ENCODE results near the gene RCAN2. TPM values are rescaled to one million over a fixed set of nuclear protein-coding genes. Genes with fewer than 3 reads are reported as not detected.

Gene RCAN2
- total and polyA plus RNA-seq, 4 donors, result 4.5 to 16.7 (median 4.8) TPM

DNA sequence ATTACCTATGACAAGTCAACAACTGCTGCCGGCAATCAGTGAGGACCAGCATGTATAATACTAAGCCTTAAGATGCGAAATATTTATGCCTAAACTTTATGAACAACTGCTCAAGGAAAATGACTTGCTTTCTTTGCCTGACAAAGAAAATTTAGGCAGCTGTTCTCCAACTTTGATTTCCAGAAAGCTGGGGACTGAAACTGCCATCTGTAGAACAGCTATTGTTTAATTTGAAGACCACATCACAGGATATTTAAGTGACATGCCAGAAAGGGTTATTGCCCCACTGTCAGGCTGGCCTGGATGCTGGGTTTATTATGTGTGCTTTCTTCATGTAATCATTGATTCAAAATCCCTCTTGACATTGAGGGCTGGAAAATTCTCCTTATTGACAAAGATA lies 166.5 kb downstream of the RCAN2 start:
- Histone ChIP-seq H3K4me1 (ENCODE audit: control insufficient read depth in 5 of 5, insufficient read depth in 5 of 5, low read length in 5 of 5) (peaks cover 0 to 48% (median 5%) of the 10 kb centered on the region in 5 donors), H3K27me3 (ENCODE audit: control insufficient read depth in 3 of 3, insufficient read depth in 3 of 3, low read length in 2 of 3) (no peaks in the 10 kb centered on the region), H3K4me3 (no peak overlapping the region), H3K9me3 (ENCODE audit: control insufficient read depth in 4 of 4, insufficient read depth in 3 of 4, low read length in 3 of 4) (no peaks in the 10 kb centered on the region), H3K9ac (ENCODE audit: insufficient read depth in 1 of 2, low read length in 2 of 2) (no peak overlapping the region), H3K36me3 (ENCODE audit: control insufficient read depth in 4 of 4, insufficient read depth in 4 of 4, low read length in 4 of 4) (no peaks in the 10 kb centered on the region), H3K27ac (ENCODE audit: low read depth in 1 of 2, low read length in 1 of 2) (no peak overlapping the region)
- DNase-seq (no peak), ATAC-seq (ENCODE audit: insufficient read depth, low FRiP score) (no peak)
- WGBS, 2 donors, result 93 to 95% methylated on average over 2 of the region's 2 CpGs
- TF ChIP-seq, protein P1, sequence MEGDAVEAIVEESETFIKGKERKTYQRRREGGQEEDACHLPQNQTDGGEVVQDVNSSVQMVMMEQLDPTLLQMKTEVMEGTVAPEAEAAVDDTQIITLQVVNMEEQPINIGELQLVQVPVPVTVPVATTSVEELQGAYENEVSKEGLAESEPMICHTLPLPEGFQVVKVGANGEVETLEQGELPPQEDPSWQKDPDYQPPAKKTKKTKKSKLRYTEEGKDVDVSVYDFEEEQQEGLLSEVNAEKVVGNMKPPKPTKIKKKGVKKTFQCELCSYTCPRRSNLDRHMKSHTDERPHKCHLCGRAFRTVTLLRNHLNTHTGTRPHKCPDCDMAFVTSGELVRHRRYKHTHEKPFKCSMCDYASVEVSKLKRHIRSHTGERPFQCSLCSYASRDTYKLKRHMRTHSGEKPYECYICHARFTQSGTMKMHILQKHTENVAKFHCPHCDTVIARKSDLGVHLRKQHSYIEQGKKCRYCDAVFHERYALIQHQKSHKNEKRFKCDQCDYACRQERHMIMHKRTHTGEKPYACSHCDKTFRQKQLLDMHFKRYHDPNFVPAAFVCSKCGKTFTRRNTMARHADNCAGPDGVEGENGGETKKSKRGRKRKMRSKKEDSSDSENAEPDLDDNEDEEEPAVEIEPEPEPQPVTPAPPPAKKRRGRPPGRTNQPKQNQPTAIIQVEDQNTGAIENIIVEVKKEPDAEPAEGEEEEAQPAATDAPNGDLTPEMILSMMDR (IDR thresholded peaks at IDR 0.05; ENCODE audit: control extremely low read depth, extremely low read depth), result no peak

DNA sequence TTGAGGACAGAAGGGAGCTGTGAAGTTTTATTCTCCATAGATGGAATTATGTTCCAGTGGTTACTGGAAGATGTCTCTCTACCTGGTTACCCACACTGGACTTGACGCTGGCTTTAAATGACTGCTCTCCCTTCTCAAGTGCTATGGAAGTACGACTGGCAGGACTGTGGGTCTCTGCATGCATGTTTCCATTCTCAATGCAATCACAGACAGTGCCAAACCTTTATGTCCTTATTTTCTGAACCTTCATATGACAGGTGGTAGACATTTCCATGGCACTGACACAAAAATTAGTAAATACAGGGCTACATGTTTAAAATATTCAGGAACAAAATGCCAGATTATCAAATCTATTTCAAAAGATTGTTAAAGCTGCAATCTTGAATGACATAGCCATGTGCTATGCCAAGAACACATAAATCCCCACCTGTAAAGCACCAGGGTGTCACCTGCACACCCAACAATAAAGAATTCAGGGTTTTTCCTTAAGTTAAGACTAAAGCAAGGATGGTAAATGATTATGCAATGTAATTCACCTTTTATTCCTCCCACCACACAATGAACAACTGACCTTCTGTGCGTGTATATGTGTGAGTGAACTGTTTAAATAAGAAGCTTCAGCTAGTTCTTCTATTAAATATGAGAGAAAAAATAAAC lies 167.2 kb downstream of the RCAN2 start:
- Histone ChIP-seq H3K4me3 (no peak overlapping the region), H3K36me3 (ENCODE audit: control insufficient read depth in 4 of 4, insufficient read depth in 4 of 4, low read length in 4 of 4) (no peaks in the 10 kb centered on the region), H3K27me3 (ENCODE audit: control insufficient read depth in 3 of 3, insufficient read depth in 3 of 3, low read length in 2 of 3) (no peaks in the 10 kb centered on the region), H3K27ac (ENCODE audit: low read depth in 1 of 2, low read length in 1 of 2) (no peak overlapping the region), H3K4me1 (ENCODE audit: control insufficient read depth in 5 of 5, insufficient read depth in 5 of 5, low read length in 5 of 5) (peaks cover 0 to 41% (median 5%) of the 10 kb centered on the region in 5 donors), H3K9ac (ENCODE audit: insufficient read depth in 1 of 2, low read length in 2 of 2) (no peak overlapping the region), H3K9me3 (ENCODE audit: control insufficient read depth in 4 of 4, insufficient read depth in 3 of 4, low read length in 3 of 4) (no peaks in the 10 kb centered on the region)
- TF ChIP-seq, protein P1 (IDR thresholded peaks at IDR 0.05; ENCODE audit: control extremely low read depth, extremely low read depth), result no peak
- 85 to 89% methylated on average over 3 of the region's 3 CpGs for WGBS, 2 donors
- no peak for ATAC-seq (ENCODE audit: insufficient read depth, low FRiP score)
- DNase-seq, result no peak

DNA sequence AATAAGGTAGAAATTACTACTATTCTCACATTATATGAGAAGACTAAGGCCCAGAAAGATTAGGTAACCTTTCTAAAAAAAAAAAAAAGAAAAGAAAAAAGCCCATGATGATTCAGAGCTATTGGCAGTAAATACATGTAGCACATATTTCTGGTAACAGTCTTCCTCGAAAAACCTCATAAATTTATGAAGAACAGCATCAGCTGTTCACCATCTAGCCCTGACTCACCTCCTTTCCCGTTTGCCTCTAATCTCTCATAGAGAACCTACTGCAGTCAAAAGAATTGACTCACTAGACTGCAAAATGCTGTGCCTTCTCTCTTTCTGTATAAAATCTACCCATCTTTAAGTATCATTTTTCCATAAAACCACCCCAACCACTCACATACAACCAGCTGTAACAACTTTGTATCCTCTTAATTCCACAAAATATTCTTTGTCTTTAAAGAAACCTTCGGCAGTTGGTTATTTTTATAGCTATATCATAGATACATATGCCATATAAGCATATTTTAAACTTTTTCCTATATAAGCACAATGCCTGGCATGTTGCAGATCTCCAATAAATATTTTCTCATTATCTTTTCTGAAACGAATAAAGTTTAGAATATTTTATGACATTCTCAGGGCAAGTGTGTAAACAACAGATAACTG lies 167.8 kb downstream of the RCAN2 start:
- no peak overlapping the region for H3K9ac ChIP-seq (ENCODE audit: insufficient read depth in 1 of 2, low read length in 2 of 2)
- 55 to 62% methylated on average over 4 of the region's 4 CpGs for WGBS, 2 donors
- H3K4me1 ChIP-seq (ENCODE audit: control insufficient read depth in 5 of 5, insufficient read depth in 5 of 5, low read length in 5 of 5), result peaks cover 0 to 35% (median 5%) of the 10 kb centered on the region in 5 donors
- H3K27me3 ChIP-seq (ENCODE audit: control insufficient read depth in 3 of 3, insufficient read depth in 3 of 3, low read length in 2 of 3), result no peaks in the 10 kb centered on the region
- H3K9me3 ChIP-seq (ENCODE audit: control insufficient read depth in 4 of 4, insufficient read depth in 3 of 4, low read length in 3 of 4), result no peaks in the 10 kb centered on the region
- TF ChIP-seq, protein P1 (IDR thresholded peaks at IDR 0.05; ENCODE audit: control extremely low read depth, extremely low read depth), result no peak
- ATAC-seq (ENCODE audit: insufficient read depth, low FRiP score) (no peak), DNase-seq (no peak)
- H3K36me3 ChIP-seq (ENCODE audit: control insufficient read depth in 4 of 4, insufficient read depth in 4 of 4, low read length in 4 of 4), result no peaks in the 10 kb centered on the region
- no peak overlapping the region for H3K27ac ChIP-seq (ENCODE audit: low read depth in 1 of 2, low read length in 1 of 2)
- no peak overlapping the region for H3K4me3 ChIP-seq
